ENCODE data around the gene EVA1C. TPM values are rescaled to one million over a fixed set of nuclear protein-coding genes. Genes with fewer than 3 reads are reported as not detected.

The EVA1C gene, protein sequence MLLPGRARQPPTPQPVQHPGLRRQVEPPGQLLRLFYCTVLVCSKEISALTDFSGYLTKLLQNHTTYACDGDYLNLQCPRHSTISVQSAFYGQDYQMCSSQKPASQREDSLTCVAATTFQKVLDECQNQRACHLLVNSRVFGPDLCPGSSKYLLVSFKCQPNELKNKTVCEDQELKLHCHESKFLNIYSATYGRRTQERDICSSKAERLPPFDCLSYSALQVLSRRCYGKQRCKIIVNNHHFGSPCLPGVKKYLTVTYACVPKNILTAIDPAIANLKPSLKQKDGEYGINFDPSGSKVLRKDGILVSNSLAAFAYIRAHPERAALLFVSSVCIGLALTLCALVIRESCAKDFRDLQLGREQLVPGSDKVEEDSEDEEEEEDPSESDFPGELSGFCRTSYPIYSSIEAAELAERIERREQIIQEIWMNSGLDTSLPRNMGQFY
- 10 to 100 TPM; 12.1 to 34.9 (median 13.9) TPM for total RNA-seq
- 10 to 100 TPM; 30.1 to 42.9 TPM for polyA plus RNA-seq
- long read RNA-seq, donor 1, transcript EVA1C-201 (8 exons, 1,998 nt), result major isoform, 11 of 25 reads
- long read RNA-seq, donor 1, partial matches to known transcripts, result 1 of 25 reads
- long read RNA-seq, donor 1, other reads (novel, unspliced or antisense), result 8 of 25 reads
- long read RNA-seq, donor 2, transcript EVA1C-201 (8 exons, 1,998 nt), result major isoform, 6 of 15 reads
- long read RNA-seq, donor 2, partial matches to known transcripts, result 0 of 15 reads
- long read RNA-seq, donor 2, other reads (novel, unspliced or antisense), result 8 of 15 reads
- long read RNA-seq, donor 3, transcript EVA1C-201 (8 exons, 1,998 nt), result major isoform, 40 of 110 reads
- long read RNA-seq, donor 3, transcript EVA1C-202 (8 exons, 1,668 nt), result minor isoform, 11 of 110 reads
- long read RNA-seq, donor 3, transcript EVA1C-206 (7 exons, 1,745 nt), result minor isoform, 5 of 110 reads
- long read RNA-seq, donor 3, partial matches to known transcripts, result 6 of 110 reads
- long read RNA-seq, donor 3, other reads (novel, unspliced or antisense), result 47 of 110 reads

- WGBS, 2 donors, result 0% methylated on average over 95 to 102 of the region's 104 CpGs
- H3K27me3 ChIP-seq, result no peaks in the 10 kb centered on the region
- H3K9me3 ChIP-seq, result no peaks in the 10 kb centered on the region
- peak; percentile 77 to 80 for DNase-seq
- peaks cover 0 to 6% (median 0%) of the 10 kb centered on the region in 9 donors for H3K36me3 ChIP-seq
- peaks cover 7 to 71% (median 60%) of the 10 kb centered on the region in 9 donors for H3K4me1 ChIP-seq
- H3K4me3 ChIP-seq, result peak within 1 kb of the TSS; percentile 58 to 92 (median 78)
- intact Hi-C loops (cut with DNase I), result loop anchor here in 7 of 10 donors (2.0 to 5.0 kb wide), 6 partner anchors 40 to 155 kb away; no protein-coding TSS in a partner anchor
- TF ChIP-seq, protein P1, sequence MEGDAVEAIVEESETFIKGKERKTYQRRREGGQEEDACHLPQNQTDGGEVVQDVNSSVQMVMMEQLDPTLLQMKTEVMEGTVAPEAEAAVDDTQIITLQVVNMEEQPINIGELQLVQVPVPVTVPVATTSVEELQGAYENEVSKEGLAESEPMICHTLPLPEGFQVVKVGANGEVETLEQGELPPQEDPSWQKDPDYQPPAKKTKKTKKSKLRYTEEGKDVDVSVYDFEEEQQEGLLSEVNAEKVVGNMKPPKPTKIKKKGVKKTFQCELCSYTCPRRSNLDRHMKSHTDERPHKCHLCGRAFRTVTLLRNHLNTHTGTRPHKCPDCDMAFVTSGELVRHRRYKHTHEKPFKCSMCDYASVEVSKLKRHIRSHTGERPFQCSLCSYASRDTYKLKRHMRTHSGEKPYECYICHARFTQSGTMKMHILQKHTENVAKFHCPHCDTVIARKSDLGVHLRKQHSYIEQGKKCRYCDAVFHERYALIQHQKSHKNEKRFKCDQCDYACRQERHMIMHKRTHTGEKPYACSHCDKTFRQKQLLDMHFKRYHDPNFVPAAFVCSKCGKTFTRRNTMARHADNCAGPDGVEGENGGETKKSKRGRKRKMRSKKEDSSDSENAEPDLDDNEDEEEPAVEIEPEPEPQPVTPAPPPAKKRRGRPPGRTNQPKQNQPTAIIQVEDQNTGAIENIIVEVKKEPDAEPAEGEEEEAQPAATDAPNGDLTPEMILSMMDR (IDR thresholded peaks at IDR 0.05), result peak in 6 of 9 donors; percentile 4 to 53 (median 24)
- ATAC-seq, result peak; percentile 53 to 89 (median 58)
- peak within 1 kb of the TSS; percentile 95 to 100 (median 99) for H3K27ac ChIP-seq
Observed at GRCh38 chr21:32412162-32413014, at the start of gene EVA1C. EVA1C (plus strand) TSS chr21:32412706; CDS start chr21:32412854, 148 bp downstream.

DNA sequence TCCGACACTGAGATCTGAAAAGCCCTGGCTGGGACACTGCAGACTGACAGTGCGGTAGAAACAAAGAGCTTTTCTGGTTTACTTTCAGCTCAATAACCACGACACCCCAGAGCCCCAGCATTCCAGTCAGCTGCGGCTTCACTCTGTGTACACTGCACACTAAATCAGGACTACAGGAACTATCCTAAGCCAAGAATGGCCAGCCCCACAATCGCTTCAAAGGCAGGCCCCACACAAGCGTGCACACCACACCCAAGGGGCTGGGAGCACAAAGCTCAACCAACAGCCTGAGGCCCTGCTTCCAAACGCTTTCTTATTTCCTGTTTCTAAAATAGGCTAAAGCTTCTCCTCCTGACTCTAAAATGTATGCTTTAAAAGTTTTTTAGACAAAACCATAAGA is 48.1 kb upstream of the EVA1C start:
- TF ChIP-seq, protein P1 (IDR thresholded peaks at IDR 0.05), result no peak
- H3K27me3 ChIP-seq, result no peaks in the 10 kb centered on the region
- DNase-seq, result peak; percentile 37 to 69
- H3K4me1 ChIP-seq, result peaks cover 0 to 47% (median 15%) of the 10 kb centered on the region in 9 donors
- peak overlapping the region in 2 of 10 donors; percentile 3 to 8 for H3K4me3 ChIP-seq
- ATAC-seq, result peak; percentile 69 to 95 (median 85)
- peaks cover 0 to 100% (median 55%) of the 10 kb centered on the region in 9 donors for H3K36me3 ChIP-seq
- no peaks in the 10 kb centered on the region for H3K9me3 ChIP-seq
- intact Hi-C loops (cut with DNase I), result loop anchor here in 2 of 10 donors (5.0 kb wide), 2 partner anchors 37 to 52 kb away; no protein-coding TSS in a partner anchor
- H3K27ac ChIP-seq, result peak overlapping the region in 9 of 10 donors; percentile 43 to 85 (median 78)
- WGBS, 2 donors, result 50 to 61% methylated on average over 7 of the region's 7 CpGs

DNA sequence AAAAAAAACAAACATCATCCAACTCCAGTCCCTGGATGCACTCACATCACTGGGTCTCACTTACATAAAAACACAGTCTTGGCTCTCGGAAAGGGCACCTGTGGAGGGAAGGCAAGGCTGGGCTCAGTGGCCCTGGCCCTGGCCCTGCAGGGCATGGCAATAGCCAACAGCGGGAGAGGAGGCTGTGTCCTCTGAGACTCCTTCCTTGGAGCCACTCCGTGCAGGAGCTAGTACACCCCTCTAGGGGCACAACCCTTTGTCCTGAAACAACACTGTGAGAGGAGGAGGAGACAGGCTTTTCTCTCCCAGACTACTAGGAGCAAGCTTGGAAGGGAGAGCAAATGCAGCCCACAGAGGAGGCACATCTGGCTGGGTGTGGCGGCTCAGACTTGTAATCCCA is 47.7 kb upstream of the EVA1C start:
- no peak for DNase-seq
- peaks cover 0 to 47% (median 15%) of the 10 kb centered on the region in 9 donors for H3K4me1 ChIP-seq
- H3K27me3 ChIP-seq, result no peaks in the 10 kb centered on the region
- H3K4me3 ChIP-seq, result no peak overlapping the region
- ATAC-seq, result peak in 5 of 8 donors; percentile 15 to 51 (median 30)
- no peaks in the 10 kb centered on the region for H3K9me3 ChIP-seq
- H3K36me3 ChIP-seq, result peaks cover 0 to 100% (median 51%) of the 10 kb centered on the region in 9 donors
- TF ChIP-seq, protein P1 (IDR thresholded peaks at IDR 0.05), result peak in 2 of 9 donors; percentile 12 to 17
- H3K27ac ChIP-seq, result peak overlapping the region in 9 of 10 donors; percentile 43 to 85 (median 78)
- WGBS, 2 donors, result 61 to 70% methylated on average over 4 of the region's 4 CpGs
- intact Hi-C loops (cut with DNase I), result loop anchor here in 2 of 10 donors (5.0 kb wide), 2 partner anchors 37 to 52 kb away; no protein-coding TSS in a partner anchor

Data from heart right ventricle (tissue), 16 donors.